ENCODE data around the gene SRP54. TPM values are rescaled to one million over a fixed set of nuclear protein-coding genes. Genes with fewer than 3 reads are reported as not detected.

Gene SRP54
- total and polyA plus RNA-seq, 4 donors, result 32.6 to 113 (median 38.4) TPM

- TF ChIP-seq, protein P1, sequence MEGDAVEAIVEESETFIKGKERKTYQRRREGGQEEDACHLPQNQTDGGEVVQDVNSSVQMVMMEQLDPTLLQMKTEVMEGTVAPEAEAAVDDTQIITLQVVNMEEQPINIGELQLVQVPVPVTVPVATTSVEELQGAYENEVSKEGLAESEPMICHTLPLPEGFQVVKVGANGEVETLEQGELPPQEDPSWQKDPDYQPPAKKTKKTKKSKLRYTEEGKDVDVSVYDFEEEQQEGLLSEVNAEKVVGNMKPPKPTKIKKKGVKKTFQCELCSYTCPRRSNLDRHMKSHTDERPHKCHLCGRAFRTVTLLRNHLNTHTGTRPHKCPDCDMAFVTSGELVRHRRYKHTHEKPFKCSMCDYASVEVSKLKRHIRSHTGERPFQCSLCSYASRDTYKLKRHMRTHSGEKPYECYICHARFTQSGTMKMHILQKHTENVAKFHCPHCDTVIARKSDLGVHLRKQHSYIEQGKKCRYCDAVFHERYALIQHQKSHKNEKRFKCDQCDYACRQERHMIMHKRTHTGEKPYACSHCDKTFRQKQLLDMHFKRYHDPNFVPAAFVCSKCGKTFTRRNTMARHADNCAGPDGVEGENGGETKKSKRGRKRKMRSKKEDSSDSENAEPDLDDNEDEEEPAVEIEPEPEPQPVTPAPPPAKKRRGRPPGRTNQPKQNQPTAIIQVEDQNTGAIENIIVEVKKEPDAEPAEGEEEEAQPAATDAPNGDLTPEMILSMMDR (IDR thresholded peaks at IDR 0.05; ENCODE audit: low read depth, low read length, missing input control), result no peak
- no peak for TF ChIP-seq MAX (IDR thresholded peaks at IDR 0.05)
- peak; percentile 41 for TF ChIP-seq YY1 (IDR thresholded peaks at IDR 0.05)
- TF ChIP-seq RXRA (IDR thresholded peaks at IDR 0.05), result peak; percentile 74 to 95
- TF ChIP-seq GABPA (IDR thresholded peaks at IDR 0.05 in 1 of 2, conservative IDR thresholded peaks at IDR 0.05 in 1 of 2), result peak; percentile 53 to 88
- TF ChIP-seq HNF4A (conservative IDR thresholded peaks at IDR 0.05), result peak; percentile 27 to 37
- peak; percentile 38 for TF ChIP-seq TAF1 (conservative IDR thresholded peaks at IDR 0.05)
These were observed 63.4 kb downstream of the SRP54 start, which contains the start of gene FAM177A1 (continued) for GRCh38 chr14:35046048-35046750.

DNA sequence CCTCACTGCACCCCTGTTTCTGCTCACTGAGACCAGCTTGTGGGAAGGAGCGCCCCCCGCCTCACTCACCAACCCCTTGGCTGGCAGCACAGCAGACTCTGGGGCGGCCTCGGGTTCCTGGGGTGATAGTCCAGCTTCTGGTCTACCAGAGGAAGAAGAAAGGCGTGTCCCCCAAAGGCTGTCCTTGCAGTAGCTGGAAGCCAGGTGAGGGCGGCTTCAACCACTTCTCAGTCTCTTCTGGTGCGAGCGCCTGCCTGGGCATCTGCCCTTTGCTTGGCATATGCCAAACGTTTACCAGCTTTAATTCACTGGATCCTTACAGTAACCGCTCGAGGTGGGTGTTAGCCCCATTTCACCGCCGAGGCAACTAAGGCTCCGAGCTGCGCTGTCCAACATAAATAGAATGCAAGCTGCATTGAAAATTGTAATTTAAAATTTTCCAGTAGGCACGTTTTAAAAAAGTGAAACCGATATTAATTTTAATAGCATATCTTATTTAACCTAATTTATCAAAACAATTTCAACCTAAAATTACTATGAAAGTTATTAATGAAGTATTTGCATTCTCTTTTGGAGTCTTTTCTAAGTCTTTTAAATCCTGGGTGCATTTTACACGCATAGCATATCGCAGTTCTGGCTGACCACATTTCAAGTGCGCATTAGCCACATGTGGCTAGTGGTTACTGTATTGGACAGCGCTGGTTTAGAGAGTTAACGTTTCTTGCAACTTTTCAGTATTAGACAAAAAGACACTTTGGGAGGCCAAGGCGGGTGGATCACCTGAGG is 64.2 kb downstream of the SRP54 start:
- no peaks in the 10 kb centered on the region for H3K9me3 ChIP-seq (ENCODE audit: control insufficient read depth in 4 of 4, low read length in 3 of 4)
- peaks cover 2 to 22% (median 7%) of the 10 kb centered on the region in 4 donors for H3K4me1 ChIP-seq (ENCODE audit: control insufficient read depth in 4 of 4, insufficient read depth in 4 of 4, low read length in 3 of 4)
- DNase-seq (ENCODE audit: low spot score), result no peak
- WGBS, result 23% methylated on average over 23 of the region's 23 CpGs
- peaks cover 0 to 6% (median 0%) of the 10 kb centered on the region in 4 donors for H3K36me3 ChIP-seq (ENCODE audit: control insufficient read depth in 4 of 4, insufficient read depth in 3 of 4, low read depth in 1 of 4, low read length in 3 of 4)
- H3K27ac ChIP-seq (ENCODE audit: low read depth in 1 of 2, low read length in 2 of 2), result peak overlapping the region; percentile 90 to 96
- H3K4me3 ChIP-seq (ENCODE audit: low read depth in 1 of 3, low read length in 3 of 3), result peak overlapping the region; percentile 61 to 92 (median 80)
- peak overlapping the region; percentile 48 to 85 for H3K9ac ChIP-seq (ENCODE audit: low read depth in 1 of 2, low read length in 2 of 2)
- H3K27me3 ChIP-seq (ENCODE audit: control insufficient read depth in 4 of 4, insufficient read depth in 4 of 4, low read length in 3 of 4), result no peaks in the 10 kb centered on the region
- TF ChIP-seq ATF3 (IDR thresholded peaks at IDR 0.05) (no peak), EGR1 (IDR thresholded peaks at IDR 0.05; ENCODE audit: low read depth in 2 of 2) (no peak), RAD21 (IDR thresholded peaks at IDR 0.05) (no peak), REST (IDR thresholded peaks at IDR 0.05) (peak; percentile 86), YY1 (IDR thresholded peaks at IDR 0.05) (no peak)

Measured in liver (tissue), 9 donors.